Neural progenitor cell (in vitro differentiated cells): ENCODE measurements around the gene DDRGK1. TPM values are rescaled to one million over a fixed set of nuclear protein-coding genes. Genes with fewer than 3 reads are reported as not detected.

ENCODE experiments used
- DNase-seq: peaks from one replicate; pipeline ENCODE4 v3.0.0-alpha.2; 2016; ENCODE audit warnings: low spot score
- H2AFZ ChIP-seq: fragments of 200-600 bp; sonication (generic); replicated peaks from 2 replicates; pipeline ENCODE4 v1.6.1; 2016; ENCODE audit warnings: antibody characterized with exemption
- H3F3A ChIP-seq: fragments of 200-600 bp; sonication (generic); 2 replicates; pipeline ENCODE4 v1.6.1; 2016; ENCODE audit warnings: antibody characterized with exemption, low read depth
- H3K27ac ChIP-seq: fragments of 200-600 bp; sonication (generic); 2 replicates; pipeline ENCODE4 v1.5.1; 2016; ENCODE audit warnings: mild to moderate bottlenecking
- H3K27me3 ChIP-seq: fragments of 200-600 bp; sonication (generic); 2 replicates; pipeline ENCODE4 v1.6.1; 2016; ENCODE audit warnings: mild to moderate bottlenecking, moderate library complexity
- H3K36me3 ChIP-seq: fragments of 200-600 bp; sonication (generic); 2 replicates; pipeline ENCODE4 v1.5.1; 2016
- H3K4me1 ChIP-seq: fragments of 200-600 bp; sonication (generic); 2 replicates; pipeline ENCODE4 v1.6.1; 2016; ENCODE audit warnings: mixed run types
- H3K4me2 ChIP-seq: fragments of 200-600 bp; sonication (generic); 2 replicates; pipeline ENCODE4 v1.6.1; 2016
- H3K4me3 ChIP-seq: fragments of 200-600 bp; sonication (generic); 2 replicates; pipeline ENCODE4 v1.5.1; 2016
- H3K79me2 ChIP-seq: fragments of 200-600 bp; sonication (generic); 2 replicates; pipeline ENCODE4 v1.6.1; 2016; ENCODE audit warnings: low read depth
- H3K9ac ChIP-seq: fragments of 200-600 bp; sonication (generic); 2 replicates; pipeline ENCODE4 v1.6.1; 2016
- H3K9me3 ChIP-seq: fragments of 200-600 bp; sonication (generic); 2 replicates; pipeline ENCODE4 v1.5.1; 2016; ENCODE audit warnings: low read depth
- H4K20me1 ChIP-seq: fragments of 200-600 bp; sonication (generic); 2 replicates; pipeline ENCODE4 v1.6.1; 2016; ENCODE audit warnings: low read depth
- H3K27ac Mint-ChIP-seq: 3 replicates; pipeline ENCODE4 v1.8.0; 2021; ENCODE audit warnings: mixed read lengths
- H3K27me3 Mint-ChIP-seq: 2 replicates; pipeline ENCODE4 v1.8.0; 2022; ENCODE audit warnings: low read depth, mild to moderate bottlenecking, inconsistent platforms, moderate library complexity, mixed read lengths; ENCODE audit not compliant: insufficient read depth
- H3K36me3 Mint-ChIP-seq: 3 replicates; pipeline ENCODE4 v1.8.0; 2021; ENCODE audit warnings: mixed read lengths
- H3K4me1 Mint-ChIP-seq: 3 replicates; pipeline ENCODE4 v1.8.0; 2021; ENCODE audit warnings: mixed read lengths
- H3K4me3 Mint-ChIP-seq: 3 replicates; pipeline ENCODE4 v1.8.0; 2021; ENCODE audit warnings: mild to moderate bottlenecking, moderate library complexity, mixed read lengths
- H3K9me3 Mint-ChIP-seq: 3 replicates; pipeline ENCODE4 v1.8.0; 2020; ENCODE audit warnings: mixed read lengths
- CTCF ChIP-seq: fragments of 200-600 bp; sonication (generic); IDR thresholded peaks from 2 replicates; pipeline ENCODE4 v1.5.1; 2017; ENCODE audit warnings: antibody characterized with exemption, mild to moderate bottlenecking
- EZH2 ChIP-seq: fragments of 200-600 bp; sonication (generic); IDR thresholded peaks from 2 replicates; pipeline ENCODE4 v1.6.1; 2017; ENCODE audit warnings: antibody characterized with exemption, mild to moderate bottlenecking, moderate library complexity
- EZH2phosphoT487 ChIP-seq: fragments of 200-600 bp; sonication (generic); IDR thresholded peaks from 2 replicates; pipeline ENCODE4 v1.6.1; 2017; ENCODE audit warnings: antibody characterized with exemption
- total RNA-seq: library from RNA; depleted of rRNA; stranded (reverse); fragments of >200 nt; gene quantifications from 2 replicates; pipeline ENCODE4 v1.2.3, GENCODE V29; 2015; ENCODE audit warnings: low replicate concordance

The DDRGK1 gene
- total RNA-seq, 1 donor from 2014 or later: 27.9 TPM

- H3K79me2 ChIP-seq: no peaks in the 10 kb centered on the region
- no peak overlapping the region for H3K9ac ChIP-seq
- no peak overlapping the region for H2AFZ ChIP-seq
- H3K9me3 ChIP-seq: no peaks in the 10 kb centered on the region
- H3K27me3 Mint-ChIP-seq: peaks cover 55% of the 10 kb centered on the region
- H3K36me3 Mint-ChIP-seq: no peaks in the 10 kb centered on the region
- peaks cover 8% of the 10 kb centered on the region for H3K4me1 ChIP-seq
- H3K4me3 Mint-ChIP-seq: no peak overlapping the region
- H3K36me3 ChIP-seq: no peaks in the 10 kb centered on the region
- peaks cover 23% of the 10 kb centered on the region for H3F3A ChIP-seq
- no peak overlapping the region for H3K27ac Mint-ChIP-seq
- no peak overlapping the region for H3K4me3 ChIP-seq
- H3K4me1 Mint-ChIP-seq: peaks cover 15% of the 10 kb centered on the region
- H3K9me3 Mint-ChIP-seq: no peaks in the 10 kb centered on the region
- peaks cover 6% of the 10 kb centered on the region for H4K20me1 ChIP-seq
- H3K4me2 ChIP-seq: no peak overlapping the region
- DNase-seq: no peak
- no peak overlapping the region for H3K27ac ChIP-seq
- H3K27me3 ChIP-seq: peaks cover 61% of the 10 kb centered on the region
- TF ChIP-seq EZH2phosphoT487 (no peak), EZH2 (no peak)
Measured at GRCh38 chr20:3243718-3244358, 39.4 kb upstream of the DDRGK1 start.

GRCh38 chr20:3242172-3242692 lies 37.8 kb upstream of the DDRGK1 start:
- Mint-ChIP-seq H3K4me3 (no peak overlapping the region), H3K27me3 (peaks cover 58% of the 10 kb centered on the region)
- no peak overlapping the region for H3K9ac ChIP-seq

GRCh38 chr20:3240776-3241363 lies 36.4 kb upstream of the DDRGK1 start:
- Histone ChIP-seq H3K9ac (no peak overlapping the region), H3K36me3 (no peaks in the 10 kb centered on the region), H3K4me2 (no peak overlapping the region), H2AFZ (no peak overlapping the region), H4K20me1 (no peaks in the 10 kb centered on the region), H3K4me3 (no peak overlapping the region), H3K79me2 (no peaks in the 10 kb centered on the region), H3K9me3 (no peaks in the 10 kb centered on the region), H3K4me1 (peaks cover 7% of the 10 kb centered on the region), H3K27ac (no peak overlapping the region), H3K27me3 (peaks cover 67% of the 10 kb centered on the region), H3F3A (peaks cover 20% of the 10 kb centered on the region)
- TF ChIP-seq EZH2phosphoT487: no peak
- no peak for TF ChIP-seq CTCF
- TF ChIP-seq EZH2: no peak
- peaks cover 13% of the 10 kb centered on the region for H3K4me1 Mint-ChIP-seq
- H3K4me3 Mint-ChIP-seq: peak overlapping the region; percentile 70
- H3K9me3 Mint-ChIP-seq: peaks cover 4% of the 10 kb centered on the region
- no peaks in the 10 kb centered on the region for H3K36me3 Mint-ChIP-seq
- no peak for DNase-seq
- no peak overlapping the region for H3K27ac Mint-ChIP-seq
- peaks cover 68% of the 10 kb centered on the region for H3K27me3 Mint-ChIP-seq

More at GRCh38 chr20:3242172-3242692, 37.8 kb upstream of the DDRGK1 start:
- Mint-ChIP-seq H3K36me3 (no peaks in the 10 kb centered on the region), H3K27ac (peak overlapping the region; percentile 22), H3K9me3 (peaks cover under 1% of the 10 kb centered on the region), H3K4me1 (peaks cover 11% of the 10 kb centered on the region)
- no peak for DNase-seq
- Histone ChIP-seq H3K4me3 (no peak overlapping the region), H3K27ac (no peak overlapping the region), H3K9me3 (no peaks in the 10 kb centered on the region), H4K20me1 (no peaks in the 10 kb centered on the region), H3F3A (peaks cover 16% of the 10 kb centered on the region), H3K36me3 (no peaks in the 10 kb centered on the region), H2AFZ (no peak overlapping the region), H3K27me3 (peaks cover 61% of the 10 kb centered on the region), H3K4me1 (peaks cover 7% of the 10 kb centered on the region), H3K79me2 (no peaks in the 10 kb centered on the region), H3K4me2 (no peak overlapping the region)
- TF ChIP-seq EZH2 (no peak), EZH2phosphoT487 (no peak), CTCF (no peak)
